Stimulated activated CD4-positive, alpha-beta T cell treated with anti-CD3 and anti-CD28 coated beads, Interleukin-12 subunit alpha, Interleukin-12 subunit beta, amount 100 ng/mL, for 4 hours (primary cell): ENCODE measurements around the gene TST.
"Not testable (repeated sequence)": the region's sequence is repeated elsewhere in the genome, so short reads cannot be mapped to it uniquely, and the experiment has no call there.

ENCODE experiments used
- DNase-seq: peaks from one replicate; pipeline ENCODE4 v3.0.0-alpha.2; 2020

The TST gene

GRCh38 chr22:37012262-37012904 lies 6.9 kb downstream of the TST start:
- no peak for DNase-seq

GRCh38 chr22:37011472-37011871 lies 7.8 kb downstream of the TST start:
- no peak for DNase-seq

- no peak for DNase-seq
Measured at GRCh38 chr22:37010976-37011375, 8.3 kb downstream of the TST start.

GRCh38 chr22:37010174-37010573 lies 9.1 kb downstream of the TST start:
- no peak for DNase-seq

GRCh38 chr22:37009490-37009889 lies 9.8 kb downstream of the TST start:
- no peak for DNase-seq

- no peak for DNase-seq
Measured at GRCh38 chr22:37008365-37008764, 10.9 kb downstream of the TST start.

GRCh38 chr22:37007651-37008050 lies 11.6 kb downstream of the TST start:
- DNase-seq, result no peak

- no peak for DNase-seq
Measured at GRCh38 chr22:37002633-37003032, 16.6 kb downstream of the TST start.

GRCh38 chr22:37001826-37002225 lies 17.4 kb downstream of the TST start:
- DNase-seq, result no peak

- no peak for DNase-seq
Measured at GRCh38 chr22:37000676-37001534, 18.3 kb downstream of the TST start.

GRCh38 chr22:36999463-36999862 lies 19.8 kb downstream of the TST start:
- no peak for DNase-seq

GRCh38 chr22:36998620-36999351 lies 20.5 kb downstream of the TST start:
- no peak for DNase-seq

GRCh38 chr22:36997746-36998145 lies 21.5 kb downstream of the TST start:
- no peak for DNase-seq

- no peak for DNase-seq
Measured at GRCh38 chr22:36991206-36991605, 28.0 kb downstream of the TST start.

GRCh38 chr22:36990457-36990856 lies 28.8 kb downstream of the TST start:
- no peak for DNase-seq

GRCh38 chr22:36989012-36989411 lies 30.2 kb downstream of the TST start:
- not testable (repeated sequence) for DNase-seq

- no peak for DNase-seq
Measured at GRCh38 chr22:36988075-36988832, 31.0 kb downstream of the TST start.

- DNase-seq, result peak; percentile 23
Measured at GRCh38 chr22:36986242-36986821, 32.9 kb downstream of the TST start.

GRCh38 chr22:36985211-36985889 lies 33.9 kb downstream of the TST start:
- no peak for DNase-seq

- no peak for DNase-seq
Measured at GRCh38 chr22:36982136-36982535, 37.1 kb downstream of the TST start.

- DNase-seq, result no peak
Measured at GRCh38 chr22:36981247-36981775, 37.9 kb downstream of the TST start.
